HG03558 (cell line): ENCODE data around the gene PLEKHD1.

Source experiments
- ATAC-seq: cut with Tn5 transposase; IDR thresholded peaks from one replicate; pipeline ENCODE4 v1.9.1; 2021; ENCODE audit warnings: moderate number of reproducible peaks; ENCODE audit not compliant: unreplicated experiment; ENCODE audit errors: extremely low read depth

PLEKHD1 gene

DNA sequence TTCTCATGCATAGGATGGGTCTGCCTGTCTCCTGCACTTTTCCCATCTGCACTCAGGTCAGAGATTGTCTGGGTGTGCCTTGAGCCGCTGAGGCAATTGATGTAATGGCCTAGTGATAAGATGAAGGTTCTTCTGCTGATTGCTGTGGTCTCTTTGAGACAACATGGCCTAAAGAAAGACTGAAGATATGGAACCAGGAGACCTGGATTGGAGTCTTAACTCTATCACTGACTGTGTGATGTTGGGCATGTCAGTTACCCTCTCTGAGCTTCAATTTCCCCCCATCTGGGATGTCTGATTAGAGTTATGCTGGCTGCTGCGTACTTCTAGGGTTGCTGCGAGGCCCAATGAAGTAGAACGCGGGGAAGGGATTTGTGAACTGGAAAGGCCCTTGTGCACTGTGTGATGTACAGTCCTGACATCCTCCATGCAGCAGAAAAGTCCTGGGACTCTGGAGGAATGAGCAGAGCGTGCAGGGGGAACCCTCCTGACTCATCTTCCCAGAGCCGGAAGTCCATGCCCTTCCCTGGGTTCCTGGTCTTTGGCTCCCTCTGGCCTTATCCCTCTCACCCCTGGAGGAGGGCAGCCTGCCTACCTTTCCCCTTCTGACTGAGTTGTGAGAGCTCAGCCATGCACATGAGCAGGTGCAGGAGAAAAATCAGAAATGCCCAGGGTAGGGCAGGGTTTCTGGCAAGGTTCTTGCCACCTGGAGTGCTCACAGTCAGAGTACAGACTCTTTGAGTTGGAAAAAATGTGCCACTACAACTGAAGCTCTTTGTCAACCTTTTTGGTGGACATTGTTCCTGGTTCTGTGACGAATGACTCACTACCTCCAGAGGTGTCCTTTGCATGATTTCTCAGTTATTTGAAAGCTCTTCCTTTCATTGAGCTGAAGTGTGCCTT is 21.1 kb downstream of the PLEKHD1 start:
- ATAC-seq, result no peak

GRCh38 chr14:69506241-69506595 is 21.7 kb downstream of the PLEKHD1 start:
- ATAC-seq, result no peak

DNA sequence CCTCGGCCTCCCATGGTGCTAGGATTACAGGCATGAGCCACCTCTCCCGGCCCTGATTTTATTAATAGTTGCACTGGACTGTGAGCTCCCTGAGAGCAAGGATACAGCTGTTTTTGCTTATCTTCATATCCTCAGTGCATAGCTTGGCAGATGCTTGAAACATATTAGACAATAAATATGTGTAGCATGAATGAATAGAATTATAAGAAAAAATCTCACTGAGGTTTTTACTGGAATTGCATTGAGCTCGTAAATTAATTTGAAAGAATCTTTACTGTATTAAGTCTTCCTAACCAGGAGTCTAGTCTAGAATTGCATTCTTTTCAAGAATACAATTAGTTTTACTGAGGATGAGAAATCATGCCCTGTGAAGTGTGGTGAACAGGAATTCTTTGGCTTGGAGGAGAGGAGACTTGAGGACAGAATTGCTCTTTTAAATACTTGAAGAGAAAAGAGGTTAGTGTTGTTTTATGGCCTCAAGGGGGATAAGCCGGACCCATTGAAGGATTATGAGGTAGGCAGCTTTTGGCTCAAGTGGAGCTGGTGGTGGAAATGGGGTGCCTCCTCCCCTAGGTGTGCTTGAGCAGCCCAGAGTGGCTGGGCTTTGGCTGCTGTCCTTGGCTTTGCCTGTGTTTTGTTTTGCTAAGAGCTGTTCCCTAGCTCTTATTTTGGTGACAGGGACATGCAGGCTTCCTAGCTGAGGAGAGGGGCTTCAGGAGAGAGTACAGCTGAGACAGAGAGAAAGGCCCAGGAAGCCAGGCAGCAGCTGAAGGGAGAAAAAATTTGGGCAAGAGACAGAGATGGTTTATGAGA is 34.0 kb downstream of the PLEKHD1 start:
- no peak for ATAC-seq

DNA sequence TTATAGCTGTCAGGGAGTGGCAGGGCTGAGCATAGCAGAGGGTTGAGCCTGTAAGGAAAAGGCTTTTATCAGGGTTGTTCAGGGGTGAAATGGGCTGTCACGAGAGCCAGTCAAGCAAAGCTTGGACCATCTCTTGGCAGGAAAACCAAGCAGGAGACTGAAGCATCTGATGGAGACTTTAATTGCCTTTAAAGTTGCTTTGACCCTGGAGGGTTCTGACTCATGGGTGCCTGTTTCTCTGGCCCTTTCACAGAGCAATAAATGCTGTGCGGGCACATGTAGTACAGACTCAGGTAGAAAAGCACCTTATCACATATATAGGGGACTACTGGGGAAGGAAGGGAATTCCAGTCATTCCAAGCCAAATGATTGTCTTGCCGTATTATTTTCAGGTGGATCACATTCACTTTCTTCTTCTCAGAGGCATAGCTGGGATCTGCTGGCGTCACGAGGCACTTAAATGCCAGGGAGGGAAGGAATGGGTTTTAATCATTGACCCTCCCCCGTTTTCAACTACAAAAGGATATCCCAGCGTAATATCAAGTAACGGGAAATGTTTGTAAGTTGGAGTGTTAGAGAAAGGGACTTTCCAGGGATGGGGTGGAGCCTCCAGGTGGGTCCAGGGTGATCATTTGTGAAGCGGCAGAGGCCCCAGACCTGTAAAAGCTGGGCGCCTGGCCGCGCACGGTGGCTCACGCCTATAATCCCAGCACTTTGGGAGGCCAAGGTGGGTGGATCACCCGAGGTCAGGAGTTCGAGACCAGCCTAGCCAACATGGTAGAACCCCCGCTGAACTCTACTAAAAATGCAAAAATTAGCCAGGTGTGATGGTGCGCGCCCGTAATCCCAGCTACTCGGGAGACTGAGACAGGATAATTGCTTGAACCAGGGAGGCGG is 34.9 kb downstream of the PLEKHD1 start:
- no peak for ATAC-seq

DNA sequence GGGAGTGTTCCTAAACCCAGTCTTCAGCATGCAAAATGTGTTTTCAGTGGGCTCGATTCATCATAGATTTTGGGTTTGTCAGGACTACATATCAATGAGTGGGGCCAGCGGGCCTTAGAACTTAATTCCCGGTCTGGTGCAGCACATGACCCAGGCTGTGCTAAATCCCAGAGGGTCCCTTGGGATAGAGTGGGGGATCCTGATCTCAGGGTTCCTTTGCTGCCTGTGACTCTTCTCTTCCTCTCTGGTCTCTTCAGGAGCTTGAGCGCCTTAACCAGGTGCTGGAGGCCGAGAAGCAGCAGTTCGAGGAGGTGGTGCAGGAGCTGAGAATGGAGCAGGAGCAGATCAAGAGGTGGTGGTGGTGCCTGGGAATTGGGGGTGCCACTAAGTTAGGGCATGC is 37.5 kb downstream of the PLEKHD1 start:
- ATAC-seq, result no peak

GRCh38 chr14:69525896-69526295 is 41.4 kb downstream of the PLEKHD1 start:
- no peak for ATAC-seq

- no peak for ATAC-seq
These were observed 43.1 kb downstream of the PLEKHD1 start for GRCh38 chr14:69527635-69528034.

GRCh38 chr14:69528143-69528542 is 43.6 kb downstream of the PLEKHD1 start:
- ATAC-seq, result no peak

- ATAC-seq, result no peak
These were observed 44.4 kb downstream of the PLEKHD1 start for GRCh38 chr14:69528930-69529329.

DNA sequence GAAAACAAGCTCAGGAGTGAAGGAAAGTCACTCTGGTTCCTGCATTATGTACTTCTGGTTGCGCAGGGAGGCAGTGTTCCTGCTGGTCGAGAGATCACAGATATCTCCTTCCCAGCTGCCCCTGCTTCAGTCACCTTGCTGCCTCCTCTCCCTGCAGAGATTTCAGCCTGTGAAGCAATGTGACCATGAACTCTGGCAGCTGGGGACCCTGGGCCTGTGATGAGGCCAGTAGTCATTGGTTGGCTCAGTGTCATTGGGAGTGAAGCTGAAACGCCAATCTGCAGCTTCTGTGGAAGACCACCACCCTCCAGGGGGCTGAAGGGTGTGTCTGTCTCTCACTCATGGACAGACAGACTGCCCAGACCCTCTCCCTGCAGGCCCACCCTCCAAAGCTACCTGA is 45.0 kb downstream of the PLEKHD1 start:
- ATAC-seq, result no peak

GRCh38 chr14:69530095-69530494 is 45.6 kb downstream of the PLEKHD1 start:
- no peak for ATAC-seq

DNA sequence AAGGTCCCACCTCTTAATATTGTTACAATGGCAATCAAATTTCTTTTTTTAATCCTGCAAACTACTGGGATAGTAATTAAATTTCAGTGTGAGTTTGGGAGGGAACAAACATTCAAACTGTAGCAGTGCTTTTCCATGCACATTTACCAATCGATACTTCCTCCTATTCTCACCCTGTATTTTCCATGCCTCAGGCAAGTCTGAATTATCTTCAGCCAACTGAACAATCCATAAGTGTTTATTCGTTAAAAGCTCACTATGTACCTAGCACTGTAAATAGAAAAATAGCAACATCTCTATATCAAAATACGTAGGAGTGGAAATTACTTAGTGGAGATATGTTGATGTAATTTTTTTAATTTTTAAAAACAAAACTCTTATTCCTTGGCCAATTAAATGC is 46.6 kb downstream of the PLEKHD1 start:
- ATAC-seq, result no peak

DNA sequence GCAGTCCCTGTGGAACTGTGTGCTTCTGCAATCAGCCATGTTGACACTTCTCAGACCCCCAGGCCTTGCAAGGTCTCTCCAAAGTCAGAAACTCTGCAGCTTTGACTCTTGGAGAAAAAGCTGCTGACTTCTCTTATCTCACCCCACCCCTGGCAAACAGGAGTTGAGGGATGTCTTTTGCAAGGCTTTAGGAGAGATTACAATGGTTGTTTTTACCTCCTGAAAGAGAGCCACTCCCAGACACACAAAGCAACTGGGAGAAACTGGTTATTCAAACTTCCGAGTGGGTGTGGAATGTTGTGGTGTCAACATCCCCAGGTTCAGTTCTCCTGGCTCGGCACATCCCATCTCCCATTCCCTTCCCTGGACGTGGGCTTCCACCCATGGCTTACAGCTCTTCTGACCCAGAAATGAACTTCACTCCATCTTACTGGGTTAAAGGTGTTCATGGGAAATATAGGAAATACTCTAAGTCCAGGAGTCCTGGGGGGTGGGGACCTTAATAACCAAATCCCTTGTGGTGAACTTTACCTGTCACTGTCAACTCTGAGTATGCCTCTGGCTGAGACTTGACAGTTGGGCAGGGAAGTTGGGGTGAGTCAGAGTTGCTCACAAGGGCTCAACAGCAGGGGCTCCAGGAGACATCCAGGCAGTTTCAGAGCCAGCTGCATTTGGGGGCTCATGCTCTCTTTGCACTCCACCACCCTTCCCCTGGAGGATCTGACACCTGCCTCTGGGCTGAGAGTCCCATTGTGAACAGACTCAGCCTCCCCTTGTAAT is 48.2 kb downstream of the PLEKHD1 start:
- no peak for ATAC-seq

GRCh38 chr14:69535230-69535848 is 50.8 kb downstream of the PLEKHD1 start:
- ATAC-seq, result no peak

DNA sequence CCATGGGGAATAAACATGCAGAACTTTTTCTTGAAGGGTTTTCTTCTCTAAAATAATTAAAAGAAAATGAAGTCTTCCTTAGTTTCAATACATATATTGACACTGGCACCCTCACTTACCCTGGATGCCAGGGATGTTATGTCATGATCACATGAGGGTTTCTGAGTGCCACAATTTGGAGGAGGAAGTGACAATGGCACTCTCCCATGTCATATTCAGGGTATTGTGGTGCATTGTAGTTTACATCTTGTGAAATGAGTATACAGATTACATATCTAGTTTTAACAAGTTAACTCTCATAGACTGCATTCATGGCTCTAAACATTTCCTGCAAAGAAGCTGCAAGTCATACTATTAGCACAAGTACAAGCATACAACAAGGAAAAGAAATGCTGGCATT is 52.4 kb downstream of the PLEKHD1 start:
- no peak for ATAC-seq

DNA sequence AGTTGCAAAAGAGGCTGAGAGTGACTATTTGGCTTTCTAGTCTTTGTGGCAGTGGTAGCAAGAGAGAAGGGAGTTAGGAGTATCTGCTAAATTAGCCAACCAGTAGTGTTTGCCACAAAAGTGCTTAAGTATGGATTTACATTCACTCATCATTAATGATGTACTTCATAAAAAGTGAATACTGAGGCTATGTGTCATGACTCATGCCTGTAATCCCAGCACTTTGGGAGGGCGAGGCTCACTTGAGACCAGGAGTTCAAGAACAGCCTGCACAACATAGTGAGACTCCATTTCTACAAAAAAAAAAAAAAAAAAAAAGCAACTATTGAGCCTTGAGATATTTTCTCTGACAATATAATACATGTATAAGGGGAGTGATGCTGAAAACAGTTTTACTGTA is 53.4 kb downstream of the PLEKHD1 start:
- no peak for ATAC-seq

- no peak for ATAC-seq
These were observed 54.2 kb downstream of the PLEKHD1 start for GRCh38 chr14:69538766-69539165.

DNA sequence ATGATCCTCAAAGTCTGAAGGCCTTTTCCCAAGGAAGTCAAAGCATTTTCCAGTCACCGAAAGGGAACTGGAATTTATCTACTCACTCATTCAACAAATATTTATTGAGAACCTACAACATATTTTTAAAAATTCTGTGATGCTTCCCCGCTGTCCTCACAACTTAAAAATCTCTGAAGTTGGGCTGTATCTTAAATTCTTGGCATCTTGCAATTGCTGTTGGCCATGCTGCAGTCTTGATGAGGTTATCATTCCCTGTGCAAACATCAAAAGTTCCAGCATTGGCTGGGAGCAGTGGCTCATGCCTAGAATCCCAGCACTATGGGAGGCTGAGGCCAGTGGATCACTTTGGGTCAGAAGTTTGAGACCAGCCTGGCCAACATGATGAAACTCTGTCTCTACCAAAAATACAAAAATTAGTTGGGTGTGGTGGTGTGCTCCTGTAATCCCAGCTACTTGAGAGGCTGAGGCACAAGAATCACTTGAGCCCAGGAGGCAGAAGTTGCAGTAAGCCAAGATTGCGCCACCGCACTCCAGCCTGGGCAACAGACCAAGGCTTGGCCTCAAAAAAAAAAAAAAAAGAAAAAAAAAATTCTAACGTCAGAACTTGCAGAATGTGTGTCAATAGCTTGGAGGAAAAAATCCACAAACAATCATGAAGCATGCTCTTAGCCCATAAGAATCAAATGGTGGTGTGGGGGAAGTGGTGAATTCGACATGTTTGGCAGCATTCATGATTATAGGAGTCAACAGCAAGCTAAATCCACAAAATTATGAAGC is 55.3 kb downstream of the PLEKHD1 start:
- no peak for ATAC-seq
